Measurements from ENCODE around the gene NRCAM. TPM values are rescaled to one million over a fixed set of nuclear protein-coding genes. Genes with fewer than 3 reads are reported as not detected.
"Not testable (repeated sequence)": the region's sequence is repeated elsewhere in the genome, so short reads cannot be mapped to it uniquely, and the experiment has no call there.

Gene NRCAM
- 9.2 and 16.0 TPM in 2 replicates for total RNA-seq

DNA sequence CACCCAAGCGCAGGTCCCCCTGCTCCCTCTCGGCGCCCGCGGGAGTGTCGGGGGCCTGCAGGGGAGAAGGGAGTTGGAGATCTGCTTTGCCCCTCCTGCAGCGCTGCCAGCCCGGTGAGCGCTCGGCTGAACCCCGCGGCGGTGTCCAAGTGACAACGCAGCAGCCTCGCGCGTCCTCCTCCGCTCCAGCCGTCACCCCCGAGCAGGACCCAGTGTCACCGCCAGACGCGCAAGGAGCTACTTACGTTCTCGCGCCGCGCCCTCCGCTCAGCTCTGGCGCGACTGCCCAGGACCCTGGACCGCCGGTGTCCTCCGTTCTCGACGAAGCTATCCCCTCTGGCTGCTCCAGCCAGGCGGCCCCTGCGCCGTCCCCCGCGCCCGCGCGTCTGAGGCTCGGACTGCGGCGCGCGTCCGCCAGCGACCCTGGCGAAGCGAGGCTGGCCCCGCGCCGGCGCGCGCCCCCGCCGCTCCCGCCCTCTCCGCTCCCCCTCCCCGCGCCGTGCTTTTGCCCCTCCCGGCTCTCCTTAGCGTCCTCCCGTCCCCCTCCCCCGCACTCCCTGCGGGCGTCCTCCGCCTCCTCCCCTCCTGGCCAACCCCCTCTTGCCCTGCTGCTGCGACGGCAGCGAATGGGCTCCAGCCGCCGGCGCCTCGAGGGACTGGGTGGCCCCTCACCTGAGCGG lies at the start of gene NRCAM:
NRCAM (minus strand) TSS at position 439 of the 680 bp plus-strand sequence. CDS start 216,372 bp downstream, outside the sequence.
- peak; percentile 77 for DNase-seq

DNA sequence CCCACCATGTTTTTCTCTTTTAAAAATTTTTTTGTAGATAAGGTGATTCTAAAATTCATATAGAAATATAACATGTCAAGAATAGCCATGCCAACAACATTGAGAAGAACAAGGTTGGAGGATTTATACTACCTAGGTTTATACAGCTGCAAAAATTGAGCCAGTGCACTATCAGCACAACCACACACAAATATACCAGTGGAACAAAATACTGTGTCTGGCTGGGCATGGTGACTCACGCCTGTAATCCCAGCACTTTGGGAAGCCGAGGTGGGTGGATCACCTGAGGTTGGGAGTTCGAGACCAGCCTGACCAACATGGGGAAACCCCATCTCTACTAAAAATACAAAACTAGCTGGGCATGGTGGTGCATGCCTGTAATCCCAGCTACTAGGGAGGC lies 48.3 kb upstream of the NRCAM start:
- DNase-seq, result not testable (repeated sequence)

DNA sequence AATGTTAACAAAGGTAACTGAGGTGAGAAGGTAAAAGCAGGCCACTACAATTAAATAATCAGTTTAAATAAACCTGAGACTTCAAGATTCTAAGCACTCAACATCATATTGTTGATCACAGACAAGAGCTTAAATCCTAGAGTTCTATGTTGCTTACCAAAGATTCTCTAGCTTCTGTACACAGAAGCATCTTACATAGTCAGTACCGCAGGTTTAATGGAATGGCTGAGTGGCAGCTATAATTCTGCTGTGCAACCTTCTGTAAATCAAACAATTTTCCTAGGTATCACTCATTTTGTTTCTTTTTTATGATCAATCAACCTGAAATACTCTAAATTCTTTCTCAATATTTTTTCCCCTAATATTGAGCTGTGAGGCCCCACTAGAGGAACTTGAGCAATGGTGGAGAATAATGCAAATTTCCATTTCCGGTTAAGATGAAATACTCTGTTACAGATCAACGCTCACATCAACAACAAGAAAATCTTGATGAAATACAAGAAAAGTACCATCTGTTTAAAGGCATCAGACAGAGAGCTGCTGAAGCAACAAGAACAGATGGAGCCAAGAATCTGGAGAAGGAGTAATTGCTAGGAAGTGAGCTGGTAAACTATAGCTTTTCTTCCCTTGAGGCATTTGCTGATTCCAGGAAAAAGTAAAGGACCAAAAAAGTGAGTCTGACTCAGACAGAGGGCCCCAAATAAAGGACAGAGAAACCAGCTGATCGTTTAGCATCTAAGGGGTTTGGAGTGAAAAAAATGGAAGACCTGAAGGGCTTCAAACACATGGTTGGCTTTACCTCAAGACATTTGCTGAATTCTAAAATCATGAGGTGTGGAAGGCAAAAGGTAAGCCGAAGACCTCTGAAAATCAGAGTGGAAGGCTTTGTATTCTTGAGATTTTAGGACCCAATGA lies 47.1 kb upstream of the NRCAM start:
- DNase-seq, result no peak

DNA sequence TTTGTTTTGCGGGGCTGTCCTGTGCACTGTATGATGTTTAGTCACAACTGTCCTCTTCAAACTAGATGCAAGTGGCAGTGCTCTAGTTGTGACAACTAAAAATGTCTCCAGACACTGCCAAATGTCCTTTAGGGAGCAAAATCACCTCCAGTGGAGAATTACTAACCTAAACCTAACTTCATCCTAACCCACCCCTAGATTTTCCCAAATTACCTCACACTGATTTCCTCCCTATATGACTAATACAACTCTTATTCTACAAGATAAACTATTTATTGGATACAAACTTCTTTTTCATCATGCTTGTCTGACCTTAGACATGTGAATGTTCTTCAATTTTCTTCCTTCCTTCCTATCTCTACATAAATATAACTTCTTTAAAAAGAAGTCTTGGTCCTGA lies 43.3 kb upstream of the NRCAM start:
- no peak for DNase-seq

DNA sequence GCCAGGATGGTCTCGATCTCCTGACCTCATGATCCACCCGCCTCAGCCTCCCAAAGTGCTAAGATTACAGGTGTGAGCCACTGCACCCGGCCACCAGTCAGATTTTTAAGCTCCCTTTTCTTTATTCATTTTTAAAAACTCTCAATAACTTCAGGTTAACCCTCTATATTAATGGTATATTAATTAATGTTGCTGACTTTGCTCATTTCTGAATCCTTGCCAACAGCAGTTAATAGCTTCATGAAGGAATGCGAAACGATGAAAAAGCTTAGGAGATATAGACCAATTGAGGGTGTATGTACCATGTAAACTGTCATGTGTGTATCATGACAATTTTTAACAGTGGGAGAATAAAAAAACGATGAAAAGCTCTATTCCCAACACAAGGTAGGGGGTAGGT lies 42.2 kb upstream of the NRCAM start:
- DNase-seq, result no peak

DNA sequence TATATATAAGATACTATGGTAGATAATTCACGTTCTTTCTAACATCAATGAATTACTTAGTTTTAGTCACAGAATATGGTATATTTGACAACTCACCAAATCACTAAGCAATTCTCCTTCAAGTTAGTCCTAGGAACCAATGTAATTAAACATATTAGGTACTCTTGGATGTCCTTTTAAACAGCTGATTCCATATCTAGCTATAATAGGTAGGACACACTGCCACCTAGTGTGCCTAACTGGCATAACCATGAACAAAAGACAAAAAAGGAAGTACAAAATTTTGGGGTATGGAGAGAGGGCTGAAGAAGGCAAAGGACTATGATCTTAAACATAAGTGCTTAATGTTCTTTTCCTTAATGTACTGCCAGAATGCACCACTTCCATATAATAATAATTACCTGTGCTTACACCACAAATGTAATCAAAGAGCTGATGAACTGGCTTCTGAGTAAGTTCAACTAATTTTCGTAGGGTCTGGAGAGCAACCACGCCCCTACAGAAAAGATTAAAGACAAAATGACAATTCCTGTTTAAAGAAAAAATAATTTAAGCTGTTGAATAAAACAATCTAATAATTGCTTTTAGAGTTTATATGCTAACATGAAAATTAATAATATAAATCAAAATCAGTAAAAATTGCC lies 41.0 kb upstream of the NRCAM start:
- DNase-seq, result peak; percentile 76

DNA sequence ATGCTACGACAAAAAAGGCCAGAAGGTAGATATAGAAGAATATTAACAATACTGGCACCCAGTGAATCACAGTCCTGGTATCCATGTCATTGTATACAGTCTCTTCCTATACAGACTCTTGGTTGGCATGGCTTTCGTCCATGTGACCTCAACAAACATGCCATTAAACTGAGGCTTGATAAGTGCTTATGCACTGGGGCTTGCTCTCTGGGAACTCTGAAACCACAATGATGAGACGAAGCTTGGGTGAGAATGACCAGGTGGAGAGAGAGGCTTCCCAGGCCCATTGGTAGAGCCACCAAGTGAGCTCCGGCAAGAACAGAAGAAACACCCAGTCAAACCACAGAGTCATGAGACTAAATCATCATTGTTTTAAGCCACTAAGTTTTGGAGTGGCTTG lies 36.5 kb upstream of the NRCAM start:
- DNase-seq, result peak; percentile 41

DNA sequence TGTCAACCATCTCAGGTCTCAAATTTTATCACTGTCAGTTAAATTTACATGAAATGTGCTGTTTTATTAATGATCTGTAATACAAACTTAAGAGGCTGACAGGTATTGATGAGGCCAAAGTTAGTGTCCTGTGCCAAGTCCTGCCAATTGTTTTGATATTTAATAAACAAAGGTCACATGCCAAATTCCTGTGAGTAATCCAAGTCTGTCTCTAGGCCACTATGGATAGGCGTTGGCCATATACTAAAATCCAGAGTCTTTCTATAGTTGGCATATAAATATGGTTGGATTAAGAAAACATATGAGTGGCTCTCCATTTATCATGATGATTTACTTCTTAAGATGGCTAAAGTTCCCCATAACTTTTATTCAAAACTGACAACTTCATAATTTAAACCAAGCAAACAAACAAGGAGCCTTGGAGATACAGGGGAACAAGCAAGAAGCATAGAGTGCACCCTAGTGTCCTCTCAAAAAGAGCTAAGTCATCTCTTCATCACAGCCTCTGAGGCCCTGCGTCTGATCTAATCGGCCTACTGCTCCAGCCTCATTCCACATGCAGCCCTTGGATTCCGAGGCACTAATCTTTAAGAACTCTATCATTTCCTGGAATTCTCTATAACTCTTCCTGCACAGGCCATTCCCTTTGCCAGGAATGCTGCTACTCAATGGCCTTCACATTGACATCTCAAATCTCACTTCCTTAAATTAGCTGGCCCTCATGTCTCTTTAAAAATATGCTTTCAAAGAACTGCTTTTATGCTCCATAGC lies 32.7 kb upstream of the NRCAM start:
- peak; percentile 87 for DNase-seq

DNA sequence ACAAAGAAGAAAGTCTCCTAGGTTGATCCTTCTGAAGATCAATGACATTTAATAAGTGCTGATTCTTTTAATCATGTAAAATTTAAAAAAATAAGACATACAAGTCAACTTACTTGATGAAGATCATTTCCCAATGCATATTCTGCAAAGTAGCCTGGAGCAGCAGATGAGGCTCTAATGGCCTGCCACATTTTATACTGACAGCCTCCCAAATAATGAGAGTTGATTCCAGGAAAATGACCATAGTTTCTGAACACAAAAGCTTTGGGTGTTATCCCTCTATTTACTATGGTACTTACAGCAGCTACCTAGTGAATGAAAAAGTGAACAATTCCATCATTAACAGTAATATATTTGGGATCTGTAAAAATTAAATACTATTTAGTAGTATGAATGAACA lies 31.4 kb upstream of the NRCAM start:
- no peak for DNase-seq

DNA sequence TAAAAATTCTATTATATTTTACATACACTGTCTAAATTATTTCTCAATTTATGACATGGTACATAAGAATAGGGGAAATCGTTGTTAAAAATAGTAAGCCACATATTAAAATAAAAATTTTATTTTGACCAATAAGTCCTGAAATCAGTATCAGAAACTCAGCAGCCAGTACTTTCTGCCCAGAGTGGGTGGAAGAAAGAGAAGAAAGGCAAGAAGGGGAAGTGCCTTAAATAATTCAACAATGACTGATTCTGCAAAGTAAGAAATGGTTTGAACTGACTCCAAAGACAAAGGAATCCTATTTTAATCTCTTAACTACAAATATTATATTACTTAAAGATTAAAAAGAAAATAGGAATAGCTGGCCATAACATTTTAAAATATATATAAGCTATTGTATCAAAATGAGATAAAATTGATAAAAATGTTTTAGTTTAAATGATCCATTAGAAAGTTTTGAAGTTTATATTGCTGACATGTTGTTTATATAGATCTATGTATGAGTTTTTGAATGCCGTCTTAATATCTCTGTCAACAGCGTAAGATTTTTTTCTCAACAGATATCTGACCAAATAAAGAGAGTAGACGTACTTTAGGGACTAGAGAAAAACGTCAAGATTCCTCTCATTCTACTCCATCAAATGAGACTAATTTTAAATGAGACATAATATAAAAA lies 30.2 kb upstream of the NRCAM start:
- DNase-seq, result peak; percentile 56

DNA sequence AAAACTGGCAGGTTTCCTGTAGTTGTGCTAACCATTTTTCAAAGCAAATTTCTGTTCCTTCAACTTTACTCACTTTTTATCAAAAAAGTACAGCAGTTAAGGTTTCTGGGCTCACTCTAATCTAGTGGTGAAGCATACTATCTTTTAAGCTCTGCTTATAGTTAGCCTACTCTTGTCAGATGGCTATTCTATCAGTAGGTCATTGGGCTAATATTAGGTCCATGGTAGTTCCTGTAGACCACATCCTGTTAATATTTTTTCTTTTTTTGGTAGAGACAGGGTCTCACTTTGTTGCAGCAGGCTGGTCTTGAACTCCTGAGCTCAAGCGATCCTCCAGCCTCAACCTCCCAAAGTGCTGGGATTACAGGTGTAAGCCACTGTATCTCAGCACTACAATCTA lies 27.9 kb upstream of the NRCAM start:
- DNase-seq, result no peak

DNA sequence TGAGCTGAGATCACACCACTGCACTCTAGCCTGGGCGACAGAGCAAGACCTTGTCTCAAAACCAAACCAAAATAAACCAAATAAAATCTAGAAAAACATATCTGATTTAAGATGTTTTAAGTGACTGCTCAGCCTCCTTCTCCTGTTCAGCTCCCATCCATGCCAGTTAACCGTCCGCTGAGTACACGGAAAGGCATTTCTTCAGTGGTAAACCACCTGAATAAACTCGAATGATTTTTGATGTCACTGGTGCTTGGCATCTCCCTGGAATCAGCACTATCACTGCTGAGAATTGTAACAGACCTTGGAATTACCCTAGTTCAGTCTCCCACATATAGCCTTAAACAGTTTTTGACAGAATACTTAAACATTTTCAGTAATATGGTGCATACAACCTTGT lies 24.1 kb upstream of the NRCAM start:
- no peak for DNase-seq

DNA sequence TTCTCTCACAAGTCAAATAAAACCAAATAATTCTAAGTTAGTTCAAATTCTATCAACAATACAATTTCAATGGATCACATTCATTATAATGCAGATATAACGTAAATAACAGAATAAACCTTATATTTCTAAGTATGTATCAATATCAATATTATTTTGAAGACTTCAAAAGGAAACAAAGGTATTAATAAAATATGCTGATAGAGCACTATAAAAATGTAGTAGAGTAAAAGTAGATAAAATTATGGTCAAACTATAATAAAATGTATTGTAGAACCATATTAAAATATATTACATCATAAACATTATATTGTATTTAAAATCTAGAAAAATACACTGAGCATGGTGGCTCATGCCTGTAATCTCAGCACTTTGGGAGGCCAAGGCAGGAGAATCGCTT lies 23.5 kb upstream of the NRCAM start:
- no peak for DNase-seq

DNA sequence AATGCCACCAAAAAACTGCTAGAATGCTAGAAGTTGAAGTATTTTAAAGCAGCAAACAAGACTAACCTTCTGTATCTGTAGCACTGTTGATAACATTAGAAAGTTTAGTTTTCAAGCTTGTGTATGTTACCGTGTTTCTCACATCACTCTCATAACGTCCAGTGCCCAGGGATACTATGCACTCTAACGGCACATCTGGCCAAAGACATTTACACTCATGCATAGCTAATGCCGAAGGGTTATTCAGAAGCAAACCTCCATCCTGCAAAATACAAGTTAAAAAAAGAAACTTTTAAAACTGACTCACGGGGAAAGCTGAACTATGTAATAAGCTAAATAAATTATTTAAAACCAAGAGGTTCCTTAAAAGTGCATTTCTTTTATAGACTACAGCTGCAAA lies 22.9 kb upstream of the NRCAM start:
- DNase-seq, result no peak

DNA sequence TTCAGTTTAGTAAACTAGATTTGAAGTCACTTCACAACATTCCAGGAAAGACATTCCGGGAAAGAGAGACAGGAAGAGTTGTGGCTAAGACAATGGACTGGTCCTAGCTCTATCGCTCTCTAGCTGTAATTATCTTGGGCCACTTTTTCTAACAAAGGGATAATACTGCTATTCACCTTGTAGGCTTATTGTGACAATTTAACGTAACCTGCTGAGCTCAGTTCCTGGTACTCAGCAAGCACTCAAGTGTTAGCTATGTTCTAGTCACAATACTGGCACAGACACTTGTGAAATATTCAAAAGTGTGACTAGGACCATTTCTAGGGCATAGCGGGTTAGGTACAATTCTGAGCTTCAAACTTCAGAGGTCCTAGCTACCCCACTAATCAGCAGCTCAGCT lies 12.0 kb upstream of the NRCAM start:
- peak; percentile 29 for DNase-seq

DNA sequence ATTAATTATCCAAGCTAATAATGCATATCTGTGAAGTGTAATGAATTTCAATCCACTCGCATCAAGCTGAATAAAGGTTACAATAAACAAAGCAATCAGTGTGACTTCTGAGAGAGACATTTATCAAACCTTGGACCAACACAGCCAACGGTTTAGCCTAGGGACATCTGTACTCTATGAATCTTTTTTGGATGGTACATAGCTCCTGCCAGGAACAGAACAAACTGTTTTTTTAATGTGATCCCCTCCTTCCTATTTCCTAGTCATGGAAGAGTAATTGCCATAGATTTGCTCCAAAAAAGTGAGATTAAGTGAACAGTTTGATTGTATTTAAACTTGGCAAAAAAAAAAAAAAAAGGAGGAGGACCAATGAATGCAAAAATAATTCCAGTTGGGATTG lies 11.2 kb upstream of the NRCAM start:
- DNase-seq, result no peak

DNA sequence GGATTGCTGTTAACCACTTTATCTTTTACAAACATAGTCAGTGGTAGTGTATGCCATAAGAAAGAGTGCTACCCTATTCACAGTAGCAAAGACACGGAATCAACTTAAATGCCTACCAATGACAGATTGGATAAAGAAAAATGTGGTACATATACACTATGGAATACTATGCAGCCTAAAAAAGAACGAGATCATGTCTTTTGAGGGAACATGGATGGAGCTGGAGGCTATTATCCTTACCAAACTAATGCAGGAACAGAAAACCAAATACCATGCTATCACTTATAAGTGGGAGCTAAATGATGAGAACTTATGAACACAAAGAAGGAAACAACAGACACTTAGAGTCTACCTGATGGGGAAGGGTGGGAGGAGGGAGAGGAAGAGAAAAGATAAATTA lies 10.1 kb upstream of the NRCAM start:
- not testable (repeated sequence) for DNase-seq

DNA sequence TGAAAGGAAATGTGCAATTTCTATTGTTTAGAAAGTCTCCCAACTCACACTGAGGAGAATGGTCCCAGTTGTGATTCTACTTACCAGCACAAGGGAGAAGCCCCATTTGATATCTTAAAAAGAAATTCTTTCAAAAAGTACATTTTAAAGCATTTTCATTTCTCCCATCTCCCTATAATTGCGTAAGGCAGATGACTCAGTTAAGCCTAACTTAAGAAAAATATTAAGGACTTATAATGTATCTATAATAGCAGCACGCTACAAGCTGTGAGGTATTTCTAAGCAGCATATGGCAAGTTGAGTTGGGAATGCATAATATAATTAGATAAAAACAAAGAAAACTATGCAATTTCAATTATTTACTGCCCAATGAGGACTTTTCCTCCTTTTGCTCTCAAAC lies 8.5 kb upstream of the NRCAM start:
- DNase-seq, result no peak

DNA sequence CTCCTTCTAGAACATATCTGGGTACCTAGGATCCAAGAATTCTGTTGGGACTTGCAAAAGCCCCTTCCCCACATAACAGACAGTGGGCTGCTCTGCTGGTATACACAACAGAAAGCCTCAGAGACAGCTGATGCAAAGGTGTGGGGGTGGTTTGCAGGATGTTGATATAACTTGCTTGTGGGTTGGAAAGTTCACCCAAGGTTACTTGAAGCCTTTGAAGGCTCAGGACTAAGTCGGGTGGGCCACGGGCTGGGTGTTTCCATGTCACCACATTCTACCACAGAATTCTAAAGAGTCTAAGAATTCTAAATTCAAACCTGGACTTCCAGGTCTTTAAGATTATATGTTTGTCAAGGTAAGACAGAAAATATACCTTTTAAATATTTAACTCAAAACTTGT lies 7.4 kb upstream of the NRCAM start:
- DNase-seq, result no peak

DNA sequence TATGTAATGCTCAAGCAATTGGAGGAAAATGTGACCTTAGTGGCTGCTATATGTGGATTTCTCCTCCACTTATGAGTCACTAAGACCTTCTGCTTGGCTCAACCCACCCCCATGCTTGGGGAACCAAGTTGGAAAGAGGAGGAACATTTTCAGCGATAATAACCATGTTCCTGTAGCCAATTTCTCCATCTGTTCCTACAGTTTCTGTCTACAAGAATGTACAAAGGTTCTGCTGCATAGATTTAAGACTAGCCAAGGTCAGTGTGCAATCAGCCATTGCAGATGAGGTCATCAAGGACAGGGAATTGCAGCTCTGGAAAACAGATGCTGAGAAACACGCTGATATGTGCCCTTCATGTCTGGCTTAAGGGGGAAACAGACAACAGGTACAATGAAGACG lies 5.6 kb upstream of the NRCAM start:
- no peak for DNase-seq

DNA sequence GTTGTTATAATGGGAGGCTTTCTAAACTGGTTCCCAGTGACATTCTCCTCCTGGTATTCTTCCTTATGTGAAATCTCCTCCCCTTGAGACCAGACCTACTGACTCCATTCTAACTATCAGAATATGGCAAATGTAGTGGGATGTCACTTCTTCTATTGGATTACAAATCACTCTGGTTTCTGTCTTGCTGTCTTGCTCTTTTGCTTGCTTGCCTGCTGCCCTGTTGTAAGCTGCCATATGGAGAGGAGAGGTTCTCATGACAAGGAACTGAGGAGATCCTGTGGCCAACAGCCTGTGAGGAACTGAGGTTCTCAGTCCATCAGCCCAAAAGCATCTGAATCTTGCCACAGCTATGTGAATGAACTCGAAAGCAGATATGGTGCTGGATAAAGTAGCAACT lies 4.7 kb upstream of the NRCAM start:
- no peak for DNase-seq

DNA sequence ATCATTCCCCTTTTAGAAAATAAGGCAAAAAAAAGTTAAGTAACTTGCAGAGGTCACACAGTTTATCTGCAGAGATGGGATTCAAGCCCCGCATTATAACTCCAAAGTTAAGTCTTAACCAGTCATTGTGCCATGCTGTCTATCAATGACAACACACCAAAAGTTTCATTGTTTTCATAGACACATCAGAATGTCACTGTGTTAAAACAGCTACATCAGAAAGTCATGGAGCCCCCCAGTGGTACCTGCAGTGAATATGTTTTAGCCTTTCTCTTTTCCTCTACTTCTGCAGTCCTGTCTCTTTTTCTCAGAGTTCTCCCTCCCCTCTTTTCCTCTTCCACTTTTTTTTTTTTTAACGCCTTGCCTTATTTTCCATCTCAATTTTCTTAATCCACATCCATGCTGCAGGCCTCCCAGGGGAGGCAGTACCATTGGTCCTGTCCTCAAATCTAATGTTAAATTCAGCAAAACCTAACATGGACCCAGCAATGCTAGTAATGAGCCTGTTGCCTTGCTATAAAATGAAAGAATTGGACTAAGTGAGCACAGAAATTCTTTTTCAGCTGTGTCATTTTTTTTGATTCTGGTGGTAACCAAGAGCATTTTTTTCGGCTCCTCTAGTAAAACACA lies 3.8 kb upstream of the NRCAM start:
- DNase-seq, result peak; percentile 69
